NCI-H2107 (cell line): ENCODE measurements around the gene RBM17.
"Not testable (repeated sequence)": the region's sequence is repeated elsewhere in the genome, so short reads cannot be mapped to it uniquely, and the experiment has no call there.

Experiments used
- DNase-seq: peaks from one replicate; lab custom pipeline; 2025; lab: John Stamatoyannopoulos, UW

The RBM17 gene

DNA sequence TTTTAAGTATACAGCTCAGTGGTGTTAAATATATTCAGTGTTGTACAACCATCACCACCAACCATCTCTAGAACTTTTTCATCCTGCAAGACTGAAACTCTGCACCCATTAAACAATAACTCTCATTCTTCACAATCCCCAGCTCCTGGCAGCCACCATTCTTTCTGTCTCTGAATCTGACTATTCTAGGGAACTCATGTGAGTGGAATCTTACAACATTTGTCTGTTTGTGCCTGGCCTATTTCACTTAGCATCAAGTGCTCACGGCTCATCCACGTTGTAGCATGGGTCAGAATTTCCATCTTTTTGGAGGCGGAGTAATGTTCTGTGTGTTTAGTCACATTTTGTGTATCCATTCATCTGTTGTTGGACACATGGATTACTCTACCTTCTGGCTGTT, 73.1 kb downstream of the RBM17 start:
- DNase-seq, result no peak

DNA sequence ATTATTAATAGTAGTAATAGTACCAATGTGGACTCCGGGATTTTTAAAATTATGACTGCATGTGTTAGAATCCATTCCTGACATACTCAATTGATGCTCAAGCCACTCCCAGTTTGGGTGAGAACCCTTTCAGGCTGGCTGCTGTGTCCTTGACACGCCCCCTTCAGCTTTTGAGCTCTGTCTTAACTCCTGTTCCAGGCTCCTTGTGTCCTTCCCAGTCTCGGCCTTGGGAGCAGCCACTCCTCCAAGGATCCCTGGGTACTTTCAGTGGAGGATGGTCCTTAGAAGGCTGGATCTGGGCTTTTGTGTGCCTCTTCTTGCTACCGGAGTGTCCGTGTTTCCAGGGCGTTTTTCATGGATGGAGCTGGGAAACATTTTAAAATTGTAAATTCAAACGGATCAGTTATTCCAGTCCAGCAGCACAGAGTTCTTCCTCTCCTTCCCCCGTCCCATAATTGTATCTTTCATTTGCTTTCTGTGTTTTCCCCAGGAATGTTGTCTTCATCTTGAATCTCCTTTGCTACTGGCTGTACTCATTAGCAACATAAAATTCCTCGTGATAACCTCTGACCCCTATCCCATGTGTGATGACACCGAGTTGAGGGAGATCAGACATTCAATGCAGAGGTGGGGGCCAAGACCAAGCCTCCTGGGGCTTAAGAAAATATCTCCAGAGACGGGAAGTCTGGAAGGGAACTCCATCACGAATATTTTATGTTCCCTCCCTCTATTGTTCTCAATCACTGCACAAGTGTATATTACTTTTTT, 73.9 kb downstream of the RBM17 start:
- DNase-seq, result no peak

DNA sequence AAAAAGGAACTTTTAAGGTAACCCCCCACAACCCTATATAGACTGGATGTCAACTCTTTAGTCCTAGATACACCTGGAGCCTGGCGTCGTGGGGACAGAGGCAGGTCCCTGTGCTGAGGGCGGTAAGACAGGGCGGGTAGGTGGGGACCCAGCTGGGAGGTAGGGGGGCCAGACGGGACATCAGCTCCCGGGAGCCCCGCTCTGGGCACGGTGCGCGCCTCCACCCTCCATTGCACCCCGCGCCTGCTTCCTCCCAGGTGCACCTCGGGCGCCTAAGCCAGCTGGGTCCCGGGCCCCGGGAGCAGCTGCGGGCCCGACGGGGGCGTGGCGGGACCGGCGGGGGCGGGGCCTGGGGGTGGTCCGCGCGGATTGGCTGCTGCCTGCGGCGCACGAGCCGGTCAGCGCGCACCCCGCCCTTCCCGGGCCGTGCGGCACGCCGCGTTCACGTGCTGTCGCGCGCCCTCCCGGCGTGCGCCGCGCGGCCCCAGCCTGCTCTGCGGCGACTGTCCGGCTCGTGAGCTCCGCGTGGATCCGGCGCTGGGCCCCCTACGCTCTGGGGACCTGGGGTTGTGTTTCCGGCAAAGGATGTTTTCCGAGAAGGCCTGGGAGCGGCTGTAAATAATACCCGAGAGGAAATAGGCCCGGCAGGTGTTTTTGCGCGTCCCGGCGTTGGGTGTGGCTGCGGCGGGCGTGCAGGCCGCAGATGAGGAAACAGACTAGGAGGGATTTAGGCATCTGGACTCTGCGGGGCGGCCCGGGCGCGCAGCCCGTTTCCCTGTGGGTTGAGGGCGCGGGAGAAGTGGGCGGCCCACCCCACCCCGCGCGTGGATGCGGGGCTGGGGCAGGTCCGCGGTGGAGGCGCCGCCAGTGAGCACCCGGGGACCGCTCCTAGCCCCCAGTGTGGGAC, 74.8 kb downstream of the RBM17 start:
- peak; percentile 55 for DNase-seq

DNA sequence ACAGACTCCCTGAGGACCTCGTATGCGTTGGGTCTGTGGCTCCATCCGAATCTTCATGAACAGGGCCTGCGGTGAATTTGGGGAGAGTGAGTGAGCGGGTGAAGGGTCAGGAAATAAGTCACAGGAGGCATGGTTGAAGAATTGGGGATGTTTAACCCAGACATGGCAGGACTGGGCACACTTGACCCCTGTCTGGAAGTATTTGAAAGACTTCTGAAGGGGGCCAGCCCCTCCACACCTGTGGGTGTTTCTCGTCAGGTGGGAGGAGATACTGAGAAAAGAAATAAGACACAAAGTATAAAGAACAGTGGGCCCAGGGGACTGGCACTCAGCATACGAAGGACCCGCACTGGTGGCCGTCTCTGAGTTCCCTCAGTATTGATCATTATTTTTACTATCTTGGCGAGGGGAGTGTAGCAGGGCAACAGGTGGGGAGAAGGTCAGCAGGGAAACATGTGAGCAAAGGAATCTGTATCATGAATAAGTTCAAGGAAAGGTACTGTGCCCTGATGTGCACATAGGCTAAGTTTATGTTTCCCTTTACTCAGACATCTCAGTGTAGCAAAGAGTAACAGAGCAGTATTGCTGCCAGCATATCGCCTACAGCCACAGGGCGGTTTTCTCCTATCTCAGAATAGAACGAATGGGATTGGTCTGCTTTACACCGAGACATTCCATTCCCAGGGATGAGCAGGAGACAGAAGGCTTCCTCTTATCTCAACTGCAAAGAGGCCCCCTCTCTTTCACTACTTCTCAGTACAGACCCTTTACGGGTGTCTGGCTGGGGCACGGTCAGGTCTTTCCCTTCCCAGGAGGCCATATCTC, 75.6 kb downstream of the RBM17 start:
- no peak for DNase-seq

DNA sequence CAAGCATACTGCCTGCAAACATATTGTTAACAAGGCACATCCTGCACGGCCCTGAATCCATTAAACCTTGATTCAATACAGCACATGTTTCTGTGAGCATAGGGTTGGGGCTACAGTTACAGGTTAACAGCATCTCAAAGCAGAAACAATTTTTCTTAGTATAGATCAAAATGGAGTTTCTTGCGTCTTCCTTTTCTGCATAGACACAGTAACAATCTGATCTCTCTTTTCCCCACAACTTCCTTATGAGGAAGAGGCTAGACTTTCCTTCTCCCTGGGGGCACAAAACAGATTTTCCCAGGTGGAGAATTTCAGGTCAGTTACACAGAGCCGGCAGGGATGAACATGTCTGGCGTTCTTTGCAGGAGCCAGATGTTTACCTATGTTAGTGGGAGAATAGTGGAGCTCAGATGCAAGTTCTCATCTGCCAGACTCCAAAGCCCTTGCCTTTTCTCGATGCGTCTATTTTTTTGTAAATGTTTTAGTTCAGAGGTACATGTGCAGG, 76.4 kb downstream of the RBM17 start:
- no peak for DNase-seq

DNA sequence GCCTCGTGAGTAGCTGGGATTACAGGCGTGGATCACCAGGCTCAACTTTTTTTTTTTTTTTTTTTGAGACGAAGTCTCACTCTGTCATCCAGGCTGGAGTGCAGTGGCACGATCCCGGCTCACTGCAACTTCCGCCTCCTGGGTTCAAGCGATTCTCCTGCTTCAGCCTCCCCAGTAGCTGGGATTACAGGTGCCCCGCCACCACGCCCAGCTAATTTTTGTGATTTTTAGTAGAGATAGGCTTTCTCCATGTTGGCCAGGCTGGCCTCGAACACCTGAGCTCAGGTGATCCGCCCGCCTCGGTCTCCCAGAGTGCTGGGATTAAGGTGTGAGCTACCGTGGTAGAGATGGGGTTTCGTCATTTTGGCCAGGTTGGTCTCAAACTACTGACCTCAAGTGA, 77.1 kb downstream of the RBM17 start:
- not testable (repeated sequence) for DNase-seq
